Measurements from ENCODE around the gene TCF21.

DNA sequence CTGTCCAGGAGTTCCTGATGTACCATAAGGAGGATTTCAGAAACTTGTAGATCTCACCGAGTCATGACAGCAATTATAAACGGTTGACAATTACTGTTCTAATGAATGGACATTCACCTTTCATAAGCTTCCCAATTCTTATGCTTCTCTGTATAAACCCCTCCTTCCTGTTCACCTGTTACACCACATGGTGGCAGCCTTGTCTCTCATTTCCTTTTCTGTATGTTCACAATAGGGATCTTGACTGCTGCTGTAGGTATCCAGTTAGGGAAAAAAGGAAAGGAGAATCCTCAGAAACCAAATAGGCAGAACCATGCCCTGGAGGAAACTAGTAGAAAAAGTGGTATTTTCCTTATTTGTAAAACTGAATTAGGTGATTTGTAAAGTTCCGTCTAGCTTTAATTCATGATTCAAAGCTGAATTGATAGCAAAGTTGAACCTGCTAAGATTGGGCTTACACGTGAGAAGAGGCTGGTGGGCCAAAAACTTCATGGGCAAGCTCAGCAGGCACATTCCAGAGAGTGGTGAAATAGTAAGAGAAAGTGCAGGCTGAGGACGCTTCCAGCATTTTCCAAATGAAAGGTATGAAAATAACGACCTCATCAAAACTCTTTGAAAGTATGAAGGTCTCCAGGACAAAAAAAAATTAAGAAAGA is 35.2 kb downstream of the TCF21 start:
- TF ChIP-seq EZH2 (IDR thresholded peaks at IDR 0.05) (no peak), POLR2AphosphoS5 (IDR thresholded peaks at IDR 0.05; ENCODE audit: borderline replicate concordance, low read depth, low read length) (no peak), FOXP2 (optimal IDR thresholded peaks at IDR 0.05; ENCODE audit: control extremely low read depth, extremely low read length, insufficient read depth) (no peak)

Measured in SK-N-MC (cell line).